GM13977 (cell line): ENCODE results near the gene POLR1H.

ENCODE experiments used
- DNase-seq: peaks from one replicate; pipeline ENCODE4 v3.0.0; 2012; ENCODE audit warnings: low spot score
- in situ Hi-C: fragments of 300-500 bp; cut with MboI; formaldehyde crosslinking; loops from one replicate; pipeline ENCODE4 v1.12.0; 2022; ENCODE audit warnings: low sequenced_read_pairs, low pct_unique_long_range_greater_than_20kb, mixed read lengths, inconsistent platforms; ENCODE audit not compliant: unreplicated experiment
- TF ChIP-seq, protein P1 (sequence below): IDR thresholded peaks from 2 replicates; pipeline ENCODE4 v1.5.1; 2012; ENCODE audit warnings: mild to moderate bottlenecking, control low read depth; ENCODE audit not compliant: insufficient read depth; ENCODE audit errors: extremely low read depth, missing control alignments

The POLR1H gene

DNA sequence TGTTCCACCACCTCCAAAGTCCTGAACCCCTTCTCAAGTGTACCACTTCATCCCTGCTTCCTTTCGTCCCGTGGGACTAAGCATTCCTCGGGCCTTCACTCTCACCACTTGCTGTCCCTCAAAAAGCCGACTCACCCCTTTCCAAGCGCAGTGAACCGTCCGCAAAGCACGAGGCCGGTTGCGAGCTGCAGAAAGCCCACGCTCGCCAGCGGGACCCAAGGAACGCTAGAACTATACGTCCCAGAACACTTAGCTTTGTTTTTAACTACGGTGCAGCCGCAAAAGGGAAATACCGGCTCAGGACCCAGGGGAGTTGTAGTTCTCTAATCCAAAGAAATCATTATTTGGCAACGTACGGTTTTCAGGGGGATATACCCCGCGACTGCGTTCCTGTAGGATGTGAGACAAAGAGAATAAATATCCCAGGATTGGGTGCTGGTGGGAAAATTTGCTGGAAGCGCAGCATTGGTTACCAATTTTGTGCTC, 416 bp upstream of the POLR1H start:
- no peak for DNase-seq
- in situ Hi-C loops, result no loop called here
- TF ChIP-seq, protein P1, sequence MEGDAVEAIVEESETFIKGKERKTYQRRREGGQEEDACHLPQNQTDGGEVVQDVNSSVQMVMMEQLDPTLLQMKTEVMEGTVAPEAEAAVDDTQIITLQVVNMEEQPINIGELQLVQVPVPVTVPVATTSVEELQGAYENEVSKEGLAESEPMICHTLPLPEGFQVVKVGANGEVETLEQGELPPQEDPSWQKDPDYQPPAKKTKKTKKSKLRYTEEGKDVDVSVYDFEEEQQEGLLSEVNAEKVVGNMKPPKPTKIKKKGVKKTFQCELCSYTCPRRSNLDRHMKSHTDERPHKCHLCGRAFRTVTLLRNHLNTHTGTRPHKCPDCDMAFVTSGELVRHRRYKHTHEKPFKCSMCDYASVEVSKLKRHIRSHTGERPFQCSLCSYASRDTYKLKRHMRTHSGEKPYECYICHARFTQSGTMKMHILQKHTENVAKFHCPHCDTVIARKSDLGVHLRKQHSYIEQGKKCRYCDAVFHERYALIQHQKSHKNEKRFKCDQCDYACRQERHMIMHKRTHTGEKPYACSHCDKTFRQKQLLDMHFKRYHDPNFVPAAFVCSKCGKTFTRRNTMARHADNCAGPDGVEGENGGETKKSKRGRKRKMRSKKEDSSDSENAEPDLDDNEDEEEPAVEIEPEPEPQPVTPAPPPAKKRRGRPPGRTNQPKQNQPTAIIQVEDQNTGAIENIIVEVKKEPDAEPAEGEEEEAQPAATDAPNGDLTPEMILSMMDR, result no peak

DNA sequence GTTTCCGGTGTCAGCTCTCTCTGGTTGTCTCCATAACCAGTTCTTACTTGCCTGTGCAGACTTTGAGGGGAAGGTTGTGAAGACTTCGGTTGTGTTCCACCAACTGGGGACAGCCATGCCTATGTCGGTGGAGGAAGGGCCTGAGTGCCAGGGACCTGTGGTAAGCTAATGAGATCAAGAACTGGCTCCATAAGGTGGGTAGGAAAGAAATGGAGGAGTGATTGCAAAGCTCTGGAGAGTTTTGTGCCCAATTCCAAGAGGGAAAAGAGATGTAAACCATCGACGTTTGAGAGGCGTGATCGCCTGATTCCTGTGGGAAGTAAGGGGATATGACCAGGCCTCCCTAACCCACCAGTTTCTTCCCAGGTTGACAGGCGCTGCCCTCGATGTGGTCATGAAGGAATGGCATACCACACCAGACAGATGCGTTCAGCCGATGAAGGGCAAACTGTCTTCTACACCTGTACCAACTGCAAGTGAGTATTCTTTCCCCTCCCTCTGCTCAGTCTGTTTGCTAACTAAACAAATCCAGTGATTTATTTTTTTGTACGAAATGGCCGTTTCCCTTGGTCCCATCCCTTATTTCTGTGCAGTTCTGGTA, 893 bp downstream of the POLR1H start:
- no peak for DNase-seq
- in situ Hi-C loops, result no loop called here

DNA sequence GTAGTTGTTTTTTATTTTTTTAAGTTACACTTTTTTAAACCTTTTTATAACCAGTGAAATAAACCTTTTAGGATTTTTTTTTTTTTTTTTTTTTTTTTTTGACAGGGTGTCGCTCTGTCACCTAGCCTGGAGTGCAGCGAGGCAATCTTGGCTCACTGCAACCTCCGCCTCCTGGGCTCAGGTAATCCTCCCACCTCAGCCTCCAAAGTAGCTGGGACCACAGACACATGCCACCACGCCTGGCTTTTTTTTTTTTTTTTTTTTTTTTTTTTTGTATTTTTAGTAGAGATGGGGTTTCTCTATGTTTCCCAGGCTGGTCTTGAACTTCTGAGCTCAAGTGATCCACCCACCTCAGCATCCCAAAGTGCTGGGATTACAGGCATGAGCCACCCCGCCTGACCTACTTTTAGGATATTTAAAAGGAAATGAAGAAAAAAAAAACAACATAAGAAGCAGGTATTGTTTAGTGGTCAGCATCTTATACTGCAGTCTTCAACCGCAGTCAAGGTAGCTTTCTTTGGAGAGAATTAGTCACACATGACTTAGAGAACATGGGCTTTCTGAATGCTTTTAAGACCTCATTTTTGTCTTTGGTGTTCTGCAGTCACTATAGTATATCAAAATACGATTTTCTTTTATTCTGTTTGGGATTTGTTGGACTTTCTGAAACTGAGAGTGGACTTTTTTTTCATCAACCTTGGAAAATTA, 1.6 kb downstream of the POLR1H start:
- TF ChIP-seq, protein P1, result no peak
- DNase-seq, result no peak
- in situ Hi-C loops, result no loop called here

More for the DNA sequence above, 893 bp downstream of the POLR1H start:
- TF ChIP-seq, protein P1, result no peak

DNA sequence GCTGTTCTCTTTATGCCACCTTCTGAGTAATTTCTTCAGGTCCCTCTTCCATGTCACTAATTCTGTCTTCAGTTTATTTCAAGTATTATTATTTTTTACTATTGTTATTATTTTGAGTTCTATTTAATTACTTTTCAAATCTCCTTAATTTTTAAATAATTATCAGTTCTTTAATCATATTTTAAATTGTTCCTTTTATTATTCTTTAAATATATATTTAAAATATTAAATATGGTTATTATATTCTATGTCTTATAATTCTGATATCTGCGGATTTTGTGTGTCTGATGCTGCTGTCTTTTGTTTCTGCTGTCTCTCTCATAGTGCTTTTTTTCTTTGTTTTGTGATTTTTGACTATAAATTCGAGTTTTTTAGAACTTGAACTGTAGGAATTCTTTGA, 2.2 kb downstream of the POLR1H start:
- DNase-seq, result no peak
- TF ChIP-seq, protein P1, result no peak
- in situ Hi-C loops, result no loop called here

DNA sequence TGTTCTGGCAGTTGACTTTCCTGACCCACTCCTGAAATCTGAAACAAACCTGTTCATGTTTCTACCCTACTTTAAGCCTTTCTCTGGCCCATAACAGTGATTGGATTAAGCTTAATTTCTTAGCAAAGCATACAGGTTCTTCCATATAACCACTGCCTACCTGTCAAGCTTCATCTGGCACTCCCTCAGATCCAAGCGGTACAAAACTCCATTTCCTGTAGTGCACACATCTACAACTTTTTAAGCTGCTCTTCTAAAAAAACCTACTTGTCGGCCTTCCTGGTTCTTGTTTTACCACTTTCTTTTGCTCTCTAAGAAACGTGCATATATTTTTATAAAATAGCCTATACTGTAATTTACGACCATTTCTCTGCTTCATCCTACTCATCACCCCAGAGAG, 5.0 kb downstream of the POLR1H start:
- TF ChIP-seq, protein P1, result no peak
- in situ Hi-C loops, result no loop called here
- no peak for DNase-seq

DNA sequence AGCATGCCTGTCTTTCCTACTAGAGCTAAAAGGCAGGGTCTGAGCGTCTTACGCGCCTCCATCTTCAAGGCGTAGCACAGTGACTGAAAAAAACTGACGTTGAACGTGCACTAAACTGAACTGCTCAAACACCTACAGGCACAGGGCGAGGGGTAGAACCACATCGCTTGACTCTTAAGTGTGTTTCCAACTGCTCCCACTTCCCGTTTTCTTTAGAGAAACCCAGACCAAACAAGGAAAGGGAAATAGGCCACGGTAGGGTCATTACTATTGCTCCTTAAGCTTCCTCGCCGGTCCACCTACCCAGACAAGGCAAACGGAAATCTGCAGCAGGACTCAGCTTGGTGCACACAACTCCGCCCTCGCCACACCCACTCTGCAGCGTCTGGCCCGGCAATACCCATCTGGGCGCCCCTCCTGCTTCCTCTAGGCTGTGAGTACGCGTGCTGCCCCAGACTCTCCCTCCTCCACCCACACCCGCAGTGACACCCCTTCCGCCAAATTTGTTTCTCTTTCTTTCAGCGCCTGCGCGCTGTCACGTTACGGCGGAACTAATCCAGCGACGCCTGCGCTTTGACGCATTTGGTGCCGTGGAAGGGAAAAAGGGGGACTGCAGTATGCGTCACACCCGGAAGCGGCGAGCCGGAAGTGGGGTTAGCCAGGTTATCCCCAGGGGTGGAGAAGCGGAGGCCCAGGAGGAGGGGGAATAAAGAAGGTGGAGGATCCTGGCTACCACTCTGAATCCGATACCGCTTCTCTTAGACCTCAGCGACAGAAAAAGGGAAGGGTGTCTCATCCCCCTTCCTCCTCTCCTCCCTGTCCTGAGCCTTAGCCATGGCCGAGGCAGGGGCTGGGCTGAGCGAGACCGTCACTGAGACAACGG, 5.8 kb downstream of the POLR1H start, which contains the start of gene PPP1R11:
Gene PPP1R11, plus strand, starts transcription at position 622 of the 883 bp plus-strand sequence. Its CDS starts 213 bp downstream, at position 835.
- DNase-seq, result peak; percentile 95
- TF ChIP-seq, protein P1, result no peak
- in situ Hi-C loops, result no loop called here
